Activated T-helper 17 cell treated with anti-CD3 and anti-CD28 coated beads, Interleukin-2, amount 50 U/mL, for 72 hours (primary cell): ENCODE results near the gene SLC46A1. TPM values are rescaled to one million over a fixed set of nuclear protein-coding genes. Genes with fewer than 3 reads are reported as not detected.
"Not testable (repeated sequence)": the region's sequence is repeated elsewhere in the genome, so short reads cannot be mapped to it uniquely, and the experiment has no call there.

Experiments
- ATAC-seq: fragments of 150-1000 bp; cut with Tn5 transposase; replicated peaks from 2 replicates; pipeline ENCODE4 v1.10.0; 2021; ENCODE audit warnings: mild to moderate bottlenecking, moderate library complexity
- H3K27ac Mint-ChIP-seq: one replicate; pipeline ENCODE4 v1.8.0; 2022; ENCODE audit warnings: mixed read lengths
- H3K27me3 Mint-ChIP-seq: one replicate; pipeline ENCODE4 v1.8.0; 2022; ENCODE audit warnings: mixed read lengths
- H3K36me3 Mint-ChIP-seq: one replicate; pipeline ENCODE4 v1.8.0; 2022; ENCODE audit warnings: low read depth, mild to moderate bottlenecking, mixed read lengths
- H3K4me1 Mint-ChIP-seq: one replicate; pipeline ENCODE4 v1.8.0; 2022; ENCODE audit warnings: mixed read lengths
- H3K4me3 Mint-ChIP-seq: one replicate; pipeline ENCODE4 v1.8.0; 2022; ENCODE audit warnings: mild to moderate bottlenecking, mixed read lengths
- H3K9me3 Mint-ChIP-seq: one replicate; pipeline ENCODE4 v1.8.0; 2022; ENCODE audit warnings: mixed read lengths
- total RNA-seq, 2 donors: library from RNA; stranded (reverse); gene quantifications; one replicate each; pipeline ENCODE4 v1.2.3, GENCODE V29; 2022

SLC46A1 gene
- total RNA-seq, result 1 to 10 TPM; 2.5 to 4.4 TPM

GRCh38 chr17:28405632-28406472 is at the start of gene SLC46A1:
Gene SLC46A1 (minus strand): TSS chr17:28406212. CDS start chr17:28406114, 98 bp downstream.
- ATAC-seq, result peak; percentile 83
- no peaks in the 10 kb centered on the region for H3K36me3 Mint-ChIP-seq

GRCh38 chr17:28449859-28450258 is 43.8 kb upstream of the SLC46A1 start:
- no peak overlapping the region for H3K27ac Mint-ChIP-seq
- no peak overlapping the region for H3K4me3 Mint-ChIP-seq
- H3K36me3 Mint-ChIP-seq, result no peaks in the 10 kb centered on the region
- H3K9me3 Mint-ChIP-seq, result no peaks in the 10 kb centered on the region
- no peak for ATAC-seq
- H3K27me3 Mint-ChIP-seq, result peaks cover 5% of the 10 kb centered on the region
- no peaks in the 10 kb centered on the region for H3K4me1 Mint-ChIP-seq

More at GRCh38 chr17:28405632-28406472, at the start of gene SLC46A1:
- Mint-ChIP-seq H3K4me3 (peak within 1 kb of the TSS; percentile 76), H3K27me3 (peaks cover 10% of the 10 kb centered on the region), H3K27ac (peak within 1 kb of the TSS; percentile 33), H3K9me3 (no peaks in the 10 kb centered on the region), H3K4me1 (peaks cover 13% of the 10 kb centered on the region)

GRCh38 chr17:28447396-28447760 is 41.4 kb upstream of the SLC46A1 start:
- Mint-ChIP-seq H3K36me3 (no peaks in the 10 kb centered on the region), H3K27ac (no peak overlapping the region), H3K27me3 (no peaks in the 10 kb centered on the region), H3K4me3 (no peak overlapping the region), H3K4me1 (no peaks in the 10 kb centered on the region), H3K9me3 (no peaks in the 10 kb centered on the region)
- no peak for ATAC-seq

GRCh38 chr17:28446716-28447395 is 40.8 kb upstream of the SLC46A1 start:
- Mint-ChIP-seq H3K36me3 (no peaks in the 10 kb centered on the region), H3K4me3 (no peak overlapping the region), H3K27ac (no peak overlapping the region), H3K9me3 (no peaks in the 10 kb centered on the region), H3K27me3 (no peaks in the 10 kb centered on the region), H3K4me1 (no peaks in the 10 kb centered on the region)
- ATAC-seq, result no peak

- Mint-ChIP-seq H3K4me1 (no peaks in the 10 kb centered on the region), H3K4me3 (no peak overlapping the region), H3K9me3 (no peaks in the 10 kb centered on the region), H3K27ac (no peak overlapping the region), H3K27me3 (peaks cover 4% of the 10 kb centered on the region), H3K36me3 (no peaks in the 10 kb centered on the region)
- no peak for ATAC-seq
Measured at GRCh38 chr17:28443901-28444638, 38.1 kb upstream of the SLC46A1 start.

GRCh38 chr17:28434326-28434725 is 28.3 kb upstream of the SLC46A1 start:
- H3K27me3 Mint-ChIP-seq, result peaks cover 15% of the 10 kb centered on the region
- ATAC-seq, H3K4me3 Mint-ChIP-seq, H3K36me3 Mint-ChIP-seq, H3K4me1 Mint-ChIP-seq, H3K9me3 Mint-ChIP-seq, H3K27ac Mint-ChIP-seq: not testable (repeated sequence)

GRCh38 chr17:28433721-28434120 is 27.7 kb upstream of the SLC46A1 start:
- Mint-ChIP-seq H3K27me3 (peaks cover 15% of the 10 kb centered on the region), H3K9me3 (no peaks in the 10 kb centered on the region), H3K4me3 (no peak overlapping the region), H3K4me1 (no peaks in the 10 kb centered on the region), H3K36me3 (no peaks in the 10 kb centered on the region), H3K27ac (no peak overlapping the region)
- ATAC-seq, result no peak

GRCh38 chr17:28427982-28428381 is 22.0 kb upstream of the SLC46A1 start:
- not testable (repeated sequence) for H3K4me1 Mint-ChIP-seq, H3K4me3 Mint-ChIP-seq, ATAC-seq, H3K36me3 Mint-ChIP-seq, H3K27ac Mint-ChIP-seq, H3K9me3 Mint-ChIP-seq
- H3K27me3 Mint-ChIP-seq, result peaks cover 20% of the 10 kb centered on the region

GRCh38 chr17:28427371-28427770 is 21.4 kb upstream of the SLC46A1 start:
- Mint-ChIP-seq H3K4me1 (no peaks in the 10 kb centered on the region), H3K27me3 (peaks cover 20% of the 10 kb centered on the region), H3K9me3 (no peaks in the 10 kb centered on the region), H3K4me3 (no peak overlapping the region), H3K36me3 (no peaks in the 10 kb centered on the region), H3K27ac (no peak overlapping the region)
- no peak for ATAC-seq

GRCh38 chr17:28426081-28426519 is 20.1 kb upstream of the SLC46A1 start:
- H3K27ac Mint-ChIP-seq, result no peak overlapping the region
- ATAC-seq, result no peak
- no peaks in the 10 kb centered on the region for H3K9me3 Mint-ChIP-seq
- H3K4me3 Mint-ChIP-seq, result no peak overlapping the region
- no peaks in the 10 kb centered on the region for H3K4me1 Mint-ChIP-seq
- H3K27me3 Mint-ChIP-seq, result peaks cover 14% of the 10 kb centered on the region
- H3K36me3 Mint-ChIP-seq, result no peaks in the 10 kb centered on the region

- no peaks in the 10 kb centered on the region for H3K36me3 Mint-ChIP-seq
- H3K27ac Mint-ChIP-seq, result no peak overlapping the region
- H3K9me3 Mint-ChIP-seq, result no peaks in the 10 kb centered on the region
- H3K4me3 Mint-ChIP-seq, result no peak overlapping the region
- H3K4me1 Mint-ChIP-seq, result no peaks in the 10 kb centered on the region
- peaks cover 8% of the 10 kb centered on the region for H3K27me3 Mint-ChIP-seq
- ATAC-seq, result no peak
Measured at GRCh38 chr17:28425206-28425605, 19.2 kb upstream of the SLC46A1 start.

GRCh38 chr17:28421787-28422305 is 15.8 kb upstream of the SLC46A1 start:
- ATAC-seq, result no peak
- H3K27me3 Mint-ChIP-seq, result peaks cover 7% of the 10 kb centered on the region
- no peak overlapping the region for H3K4me3 Mint-ChIP-seq
- H3K4me1 Mint-ChIP-seq, result no peaks in the 10 kb centered on the region
- no peaks in the 10 kb centered on the region for H3K36me3 Mint-ChIP-seq
- H3K9me3 Mint-ChIP-seq, result no peaks in the 10 kb centered on the region
- no peak overlapping the region for H3K27ac Mint-ChIP-seq

GRCh38 chr17:28416703-28417311 is 10.8 kb upstream of the SLC46A1 start:
- H3K36me3 Mint-ChIP-seq, result no peaks in the 10 kb centered on the region
- H3K27ac Mint-ChIP-seq, result no peak overlapping the region
- ATAC-seq, result peak; percentile 93
- H3K4me1 Mint-ChIP-seq, result no peaks in the 10 kb centered on the region
- H3K27me3 Mint-ChIP-seq, result peaks cover 4% of the 10 kb centered on the region
- no peak overlapping the region for H3K4me3 Mint-ChIP-seq
- no peaks in the 10 kb centered on the region for H3K9me3 Mint-ChIP-seq

- H3K9me3 Mint-ChIP-seq, result no peaks in the 10 kb centered on the region
- H3K27ac Mint-ChIP-seq, result no peak overlapping the region
- no peak overlapping the region for H3K4me3 Mint-ChIP-seq
- H3K27me3 Mint-ChIP-seq, result peaks cover 4% of the 10 kb centered on the region
- ATAC-seq, result no peak
- H3K4me1 Mint-ChIP-seq, result no peaks in the 10 kb centered on the region
- H3K36me3 Mint-ChIP-seq, result no peaks in the 10 kb centered on the region
Measured at GRCh38 chr17:28415886-28416285, 9.9 kb upstream of the SLC46A1 start.
